Embryonic facial prominence (tissue), 1 donor: Measurements from ENCODE around the gene LRFN4.

Experiments used
- DNase-seq: peaks from one replicate; pipeline ENCODE4 v3.0.0-alpha.2; 2016; ENCODE audit errors: extremely low spot score

The LRFN4 gene

DNA sequence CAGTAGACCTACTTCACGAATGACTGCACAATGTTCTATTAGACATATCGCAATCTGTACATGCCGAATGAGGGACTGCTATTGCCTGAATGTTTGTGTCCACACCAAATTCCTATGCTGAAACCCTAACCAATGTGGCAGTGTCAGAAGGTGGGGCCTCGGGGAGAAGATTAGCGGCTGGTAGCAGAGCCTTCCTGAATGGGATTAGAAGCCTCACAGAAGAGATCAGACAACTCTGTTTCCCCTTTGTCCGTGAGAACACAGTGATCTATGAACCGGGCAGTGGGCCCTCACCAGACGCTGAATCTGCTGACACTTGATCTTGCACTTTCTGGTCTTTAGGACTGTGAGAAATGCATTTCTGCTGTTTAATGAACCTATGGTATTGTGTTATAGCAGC is 33.1 kb downstream of the LRFN4 start:
- no peak for DNase-seq

DNA sequence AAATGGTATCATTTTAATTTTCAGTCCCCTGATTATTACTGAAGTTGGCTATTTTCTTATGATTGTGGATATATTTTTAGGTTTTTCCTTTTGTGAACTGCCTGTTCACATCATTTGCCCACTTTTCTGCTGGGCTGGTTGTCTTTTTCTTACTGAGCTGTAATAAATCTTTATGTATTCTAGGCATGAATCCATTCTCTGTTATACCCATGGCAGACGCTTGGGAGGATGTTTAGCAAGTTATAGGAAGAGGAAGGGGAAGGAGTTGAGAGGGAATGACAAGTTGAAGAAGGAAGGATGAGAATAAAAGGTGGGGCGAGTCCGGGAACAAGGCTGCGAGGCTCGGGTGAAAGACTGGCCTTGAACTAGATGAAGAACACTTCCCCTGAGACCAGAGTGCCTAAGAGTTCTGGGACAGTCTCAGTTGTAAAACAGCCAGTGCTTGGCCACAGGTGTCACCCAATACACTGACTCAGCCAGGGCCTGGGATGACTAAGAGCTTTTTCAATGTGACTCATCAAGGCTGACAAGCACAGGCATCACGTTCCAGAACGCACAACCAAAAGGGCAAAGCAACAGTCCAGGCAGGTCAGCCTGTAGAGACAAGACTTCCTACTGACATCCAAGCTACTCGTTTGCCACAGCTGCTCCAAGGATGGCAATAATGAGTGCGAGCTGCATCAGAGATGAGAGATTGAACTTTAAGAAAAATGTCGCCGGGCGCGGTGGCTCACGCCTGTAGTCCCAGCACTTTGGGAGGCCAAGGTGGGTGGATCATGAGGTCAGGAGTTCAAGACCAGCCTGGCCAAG is 35.2 kb downstream of the LRFN4 start:
- DNase-seq, result no peak

DNA sequence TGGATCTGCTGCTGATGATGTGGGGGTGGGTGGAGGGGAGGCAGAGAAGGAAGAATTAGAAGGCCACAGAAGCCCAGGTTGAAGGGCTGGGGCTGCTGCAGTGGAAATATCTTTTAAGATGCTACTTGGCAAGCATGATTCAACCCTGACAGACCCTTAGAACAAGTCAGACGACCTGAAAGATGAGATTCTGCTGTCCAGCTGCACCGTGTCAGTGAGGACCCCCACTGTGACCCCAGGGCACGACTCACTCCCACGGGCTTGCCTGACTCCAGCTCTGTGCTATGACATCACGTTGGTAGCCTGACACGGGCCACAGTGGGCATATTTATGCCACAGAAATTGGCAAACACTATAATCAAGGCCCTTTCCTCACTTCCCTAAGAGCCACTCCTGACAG is 36.0 kb downstream of the LRFN4 start:
- no peak for DNase-seq

DNA sequence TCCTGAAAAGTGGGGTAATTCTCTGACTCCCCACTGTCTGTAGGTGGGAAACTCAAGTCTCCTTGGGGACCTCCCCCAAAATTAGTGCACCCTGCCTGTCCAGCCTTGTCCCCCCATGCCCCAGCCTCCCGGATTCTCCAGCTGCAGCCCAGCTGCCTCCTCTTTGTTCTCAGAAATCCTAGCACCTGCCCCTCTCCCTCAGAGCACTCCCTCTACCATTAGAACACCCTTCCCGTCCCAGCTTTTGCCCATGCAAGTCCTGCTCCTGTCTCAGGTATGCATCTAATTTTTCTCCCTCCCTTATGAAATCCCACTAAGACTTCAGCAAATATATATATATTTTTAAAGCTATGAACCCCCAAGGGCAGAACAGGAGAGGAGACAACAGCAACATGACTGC is 37.3 kb downstream of the LRFN4 start:
- DNase-seq, result no peak

DNA sequence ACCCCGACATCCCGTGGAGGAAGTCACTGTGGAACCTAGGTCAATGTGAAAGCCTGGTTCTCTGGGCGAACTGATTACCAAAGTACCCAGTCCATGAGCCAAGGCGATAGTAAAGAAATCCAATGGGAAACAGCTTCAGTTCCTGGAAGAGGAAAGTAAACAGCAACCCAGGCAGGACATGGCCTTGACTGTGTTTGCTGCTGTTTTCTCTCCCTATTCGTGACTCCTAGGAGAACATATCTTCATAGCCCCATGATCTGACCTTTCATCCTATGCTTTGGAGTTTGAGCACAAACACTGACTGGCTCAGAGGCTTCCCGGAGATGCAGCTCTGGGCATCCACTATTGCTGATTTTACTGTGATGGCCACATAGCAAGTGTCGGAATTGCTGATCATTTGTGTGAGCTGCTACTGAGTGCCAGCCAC is 45.1 kb downstream of the LRFN4 start:
- no peak for DNase-seq

DNA sequence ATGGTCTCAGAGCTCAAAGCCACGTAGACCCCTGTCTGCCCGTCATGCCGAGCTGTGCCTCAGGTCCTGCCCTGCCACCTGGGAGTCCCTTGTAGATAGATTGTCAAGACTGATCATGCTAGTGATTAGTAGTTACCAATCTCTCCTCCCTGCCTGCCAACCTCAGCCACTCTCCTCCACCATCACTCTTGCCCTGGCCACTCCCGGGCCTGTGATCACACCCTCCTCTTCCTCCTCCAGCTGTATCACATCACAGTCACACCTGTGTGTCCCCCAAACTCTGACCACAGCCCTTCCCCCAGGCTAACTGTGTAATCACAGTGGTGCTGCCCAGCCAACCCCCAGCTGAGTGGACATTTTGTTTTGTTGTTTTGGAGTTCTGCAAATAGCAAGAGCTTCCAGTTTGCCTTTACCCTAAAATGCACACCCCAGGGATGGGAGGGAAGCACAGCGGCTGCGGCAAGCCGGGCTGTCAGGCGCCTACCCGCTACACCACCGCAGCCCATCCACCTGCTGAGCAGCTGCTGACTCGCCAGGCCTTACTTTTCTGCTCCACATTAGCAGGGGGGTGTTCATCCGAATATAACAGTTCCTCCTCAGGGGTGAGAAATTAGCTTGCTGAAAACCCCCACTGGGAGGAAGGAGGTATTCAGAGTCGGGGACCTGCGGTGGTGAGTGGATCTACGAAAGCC is 45.8 kb downstream of the LRFN4 start:
- no peak for DNase-seq

DNA sequence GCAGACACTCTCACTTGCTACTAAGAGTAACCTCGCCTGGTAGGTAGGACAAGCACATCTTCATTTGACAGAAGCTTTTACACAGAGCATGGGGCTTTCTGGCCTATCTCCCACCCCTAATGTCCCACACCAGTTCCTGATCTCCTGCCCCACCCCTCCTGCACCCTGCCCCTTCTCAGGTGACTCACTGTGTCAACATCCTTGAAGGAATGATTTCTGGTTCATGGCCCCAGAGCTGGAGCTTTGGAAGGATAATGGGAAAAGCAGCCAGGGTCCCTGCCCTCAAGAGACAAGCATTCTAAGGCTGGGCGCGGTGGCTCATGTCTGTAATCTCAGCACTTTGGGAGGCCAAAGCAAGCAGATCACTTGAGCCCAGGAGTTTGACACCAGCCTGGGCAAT is 47.2 kb downstream of the LRFN4 start:
- no peak for DNase-seq

DNA sequence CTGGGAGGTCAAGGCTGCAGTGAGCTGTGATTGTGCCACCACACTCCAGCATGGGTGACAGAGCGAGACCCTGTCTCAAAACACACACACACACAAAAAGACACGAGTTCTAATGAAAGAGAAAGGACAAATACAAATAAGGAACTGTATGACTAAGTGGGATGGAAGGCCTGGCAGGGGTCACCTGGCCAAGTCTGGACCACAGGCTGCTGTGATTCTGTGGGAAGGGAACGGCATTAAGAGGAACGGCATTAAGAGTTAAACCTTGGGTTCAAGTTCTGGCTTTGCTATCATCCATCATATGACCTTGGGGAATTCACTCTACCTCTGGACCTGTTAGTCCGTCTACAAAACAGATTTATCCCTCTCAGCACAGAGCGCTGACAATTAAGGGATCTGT is 47.7 kb downstream of the LRFN4 start:
- DNase-seq, result no peak

DNA sequence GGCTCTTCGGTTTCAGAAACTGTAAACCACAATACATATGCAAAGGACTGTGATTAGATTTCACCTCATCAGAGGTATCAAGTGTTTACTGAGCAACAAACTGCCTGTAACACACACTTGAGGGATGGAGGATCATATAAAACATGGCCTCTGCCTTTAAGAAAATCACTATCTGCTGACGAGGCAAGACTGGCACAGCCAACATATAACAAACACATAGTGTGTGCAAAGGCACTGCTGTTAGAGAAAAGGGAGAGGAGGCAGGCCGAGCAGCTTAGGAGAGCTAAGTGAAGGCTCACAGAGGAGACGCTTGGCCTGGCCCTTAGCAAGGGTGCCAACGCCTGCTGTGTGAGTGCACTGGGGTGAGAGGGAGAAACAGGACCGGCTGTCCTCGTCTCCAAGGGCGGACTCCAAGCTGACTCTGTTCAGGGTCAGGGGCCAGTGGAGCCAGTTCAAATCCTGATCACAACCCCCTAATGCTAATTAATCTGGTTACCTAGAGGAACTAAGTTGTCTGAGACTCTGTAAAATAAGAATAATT is 48.2 kb downstream of the LRFN4 start:
- DNase-seq, result no peak

DNA sequence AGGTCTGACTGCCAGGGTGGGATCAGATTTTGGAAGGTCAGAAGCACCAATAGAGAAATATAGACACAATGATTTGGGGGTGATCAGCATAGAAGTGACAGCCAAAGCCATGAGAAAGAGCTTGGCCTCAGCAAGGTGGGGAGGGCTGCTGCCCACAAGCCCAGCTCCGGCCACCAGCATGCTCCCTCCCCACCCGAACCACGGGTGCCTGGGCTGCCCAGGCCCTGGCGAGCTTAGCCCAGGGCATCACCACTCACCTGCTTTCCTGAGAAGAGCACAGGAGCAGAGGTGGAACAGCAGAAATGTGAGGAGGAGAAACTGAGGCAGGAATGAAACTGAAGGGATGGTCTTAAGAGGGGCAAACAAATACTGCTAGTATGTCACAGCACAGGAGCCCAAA is 48.8 kb downstream of the LRFN4 start:
- no peak for DNase-seq

DNA sequence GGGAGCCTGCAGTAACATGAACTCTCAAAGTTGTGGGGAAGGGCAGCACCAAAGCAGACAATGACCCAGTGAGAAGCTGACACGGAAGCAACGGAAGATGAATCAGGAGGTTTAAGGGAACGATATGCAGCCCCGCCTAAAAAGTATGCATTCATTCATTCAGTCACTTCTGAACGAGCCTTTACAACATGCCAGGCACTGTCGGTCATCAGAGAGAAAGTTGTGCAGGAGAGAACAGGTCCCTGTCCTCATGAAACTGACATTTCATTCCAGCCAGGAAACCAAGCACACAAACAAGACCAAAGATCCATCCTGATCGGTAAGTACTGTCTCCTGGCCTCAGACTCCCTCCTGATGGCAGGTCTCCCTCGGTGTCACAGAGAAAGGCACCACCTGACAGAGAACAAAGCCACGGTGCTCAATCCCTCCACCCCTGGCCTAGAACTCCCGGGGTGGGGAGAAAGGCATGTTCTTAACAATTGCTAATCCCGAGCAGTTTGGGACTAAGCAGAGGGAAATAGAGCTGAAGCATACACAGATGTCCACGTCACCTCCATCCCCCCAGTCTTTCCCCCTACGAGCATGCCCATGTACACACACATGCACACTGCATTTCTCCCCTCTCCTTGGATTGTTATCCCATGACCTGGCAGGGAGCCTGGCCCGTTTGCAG is 49.3 kb downstream of the LRFN4 start:
- DNase-seq, result no peak

DNA sequence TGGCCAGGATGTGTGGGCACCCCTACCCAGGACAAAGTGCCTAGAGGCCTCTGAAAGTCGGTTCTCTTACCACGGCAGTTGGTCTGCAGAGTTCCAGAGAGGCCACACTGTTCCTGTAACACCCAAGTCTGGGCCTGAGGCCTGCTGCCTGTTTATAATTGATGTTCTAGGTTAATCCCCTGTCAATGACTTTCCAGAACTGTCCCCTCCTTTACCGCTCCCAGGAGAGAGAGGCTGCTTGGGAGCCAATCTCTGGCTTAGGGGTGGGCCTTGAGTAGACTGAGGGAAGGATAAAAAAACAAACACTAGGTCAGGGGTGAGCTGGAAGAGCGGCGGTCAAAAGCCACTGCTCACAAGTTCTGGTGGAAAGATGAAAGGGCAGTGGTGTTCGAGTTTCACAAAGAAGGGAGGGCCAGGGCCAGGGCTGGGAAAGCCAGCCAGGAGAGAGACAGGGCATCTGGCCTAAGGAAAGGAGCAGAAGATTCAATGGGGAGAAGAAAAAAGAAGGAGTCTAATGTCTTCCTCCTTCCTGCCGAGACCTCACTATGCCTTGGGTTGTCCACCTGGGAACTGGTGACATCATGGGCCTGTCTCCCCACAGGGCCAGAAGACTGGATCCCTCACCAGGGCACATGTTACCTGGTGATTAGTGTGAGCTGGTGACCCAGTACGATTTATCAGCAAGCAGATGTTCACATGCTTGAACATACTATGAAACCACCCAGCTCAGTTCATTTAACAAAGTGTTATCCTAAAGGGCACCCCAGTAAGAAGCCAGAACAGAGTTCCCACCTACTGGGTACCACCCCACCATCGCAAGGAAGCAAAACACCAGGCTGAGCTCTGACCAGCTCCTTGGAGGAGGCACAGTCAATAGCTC is 51.1 kb downstream of the LRFN4 start:
- no peak for DNase-seq

DNA sequence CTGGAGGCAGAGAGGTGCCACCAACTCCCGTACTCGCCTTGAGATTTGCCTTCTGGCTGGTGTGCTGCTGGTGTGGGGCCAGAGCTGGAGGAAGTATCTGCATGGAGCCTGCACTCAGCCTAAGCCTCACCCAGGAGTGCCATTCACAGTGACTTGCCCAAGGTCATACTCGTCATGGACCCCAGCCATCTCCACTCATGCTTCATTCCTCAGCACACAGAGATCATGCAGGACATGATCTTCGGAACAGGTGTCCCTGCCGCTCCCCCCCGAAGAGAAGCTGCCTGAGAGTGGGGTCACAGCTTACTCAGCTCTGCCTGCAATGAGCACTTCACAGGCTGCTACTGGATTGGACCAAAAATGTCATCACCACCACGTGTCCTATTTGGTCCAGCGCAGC is 52.3 kb downstream of the LRFN4 start:
- DNase-seq, result no peak

DNA sequence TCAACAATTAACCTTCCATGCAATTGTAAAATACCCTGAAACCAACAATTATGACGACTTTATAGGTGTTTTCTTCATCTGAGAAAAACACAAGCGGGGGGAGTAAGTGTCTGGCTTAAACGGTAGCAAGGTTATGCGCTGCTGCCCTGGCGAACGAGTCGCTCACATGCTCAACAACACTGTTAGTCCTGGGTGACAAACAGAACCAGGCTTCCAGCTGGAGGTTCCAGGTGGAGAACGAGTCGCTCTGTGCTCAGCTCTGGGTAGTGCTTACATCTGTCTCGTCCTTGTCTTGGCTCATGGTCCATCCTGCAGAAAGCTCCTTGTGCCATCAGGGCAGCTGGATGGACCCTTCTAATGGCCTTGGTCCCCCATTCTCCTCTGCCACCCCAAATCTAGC is 53.2 kb downstream of the LRFN4 start:
- no peak for DNase-seq
